ENCODE measurements around the gene CAP2. TPM values are rescaled to one million over a fixed set of nuclear protein-coding genes. Genes with fewer than 3 reads are reported as not detected.

CAP2 gene
- total RNA-seq, 4 donors from 2014 or later: 11.8 to 27.6 (median 15.0) TPM

DNA sequence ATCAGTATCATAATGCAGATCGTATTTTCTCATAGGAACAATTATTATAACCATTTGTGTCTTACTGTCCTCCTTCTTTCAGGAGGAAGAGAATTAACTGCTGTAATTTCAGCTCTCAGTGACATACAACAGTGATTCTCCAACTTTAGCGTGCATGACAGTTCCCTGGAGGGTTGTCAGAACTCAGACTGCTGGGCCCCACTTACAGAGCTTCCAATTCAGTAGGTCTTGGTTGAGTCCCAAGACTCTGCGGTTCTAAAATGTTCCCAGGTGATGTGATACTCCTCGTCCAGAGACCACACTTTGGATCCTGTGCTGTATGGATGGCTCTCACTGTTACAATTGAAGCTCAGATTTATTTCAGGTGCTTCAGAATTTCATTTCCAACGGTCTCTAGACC, 72.8 kb downstream of the CAP2 start:
- no peak overlapping the region for H3K27ac ChIP-seq
- TF ChIP-seq, protein P1, sequence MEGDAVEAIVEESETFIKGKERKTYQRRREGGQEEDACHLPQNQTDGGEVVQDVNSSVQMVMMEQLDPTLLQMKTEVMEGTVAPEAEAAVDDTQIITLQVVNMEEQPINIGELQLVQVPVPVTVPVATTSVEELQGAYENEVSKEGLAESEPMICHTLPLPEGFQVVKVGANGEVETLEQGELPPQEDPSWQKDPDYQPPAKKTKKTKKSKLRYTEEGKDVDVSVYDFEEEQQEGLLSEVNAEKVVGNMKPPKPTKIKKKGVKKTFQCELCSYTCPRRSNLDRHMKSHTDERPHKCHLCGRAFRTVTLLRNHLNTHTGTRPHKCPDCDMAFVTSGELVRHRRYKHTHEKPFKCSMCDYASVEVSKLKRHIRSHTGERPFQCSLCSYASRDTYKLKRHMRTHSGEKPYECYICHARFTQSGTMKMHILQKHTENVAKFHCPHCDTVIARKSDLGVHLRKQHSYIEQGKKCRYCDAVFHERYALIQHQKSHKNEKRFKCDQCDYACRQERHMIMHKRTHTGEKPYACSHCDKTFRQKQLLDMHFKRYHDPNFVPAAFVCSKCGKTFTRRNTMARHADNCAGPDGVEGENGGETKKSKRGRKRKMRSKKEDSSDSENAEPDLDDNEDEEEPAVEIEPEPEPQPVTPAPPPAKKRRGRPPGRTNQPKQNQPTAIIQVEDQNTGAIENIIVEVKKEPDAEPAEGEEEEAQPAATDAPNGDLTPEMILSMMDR (IDR thresholded peaks at IDR 0.05): no peak
- TF ChIP-seq POLR2A (IDR thresholded peaks at IDR 0.05): no peak
- intact Hi-C loops (cut with DNase I; ENCODE audit: low total_unique reads): no loop called here

DNA sequence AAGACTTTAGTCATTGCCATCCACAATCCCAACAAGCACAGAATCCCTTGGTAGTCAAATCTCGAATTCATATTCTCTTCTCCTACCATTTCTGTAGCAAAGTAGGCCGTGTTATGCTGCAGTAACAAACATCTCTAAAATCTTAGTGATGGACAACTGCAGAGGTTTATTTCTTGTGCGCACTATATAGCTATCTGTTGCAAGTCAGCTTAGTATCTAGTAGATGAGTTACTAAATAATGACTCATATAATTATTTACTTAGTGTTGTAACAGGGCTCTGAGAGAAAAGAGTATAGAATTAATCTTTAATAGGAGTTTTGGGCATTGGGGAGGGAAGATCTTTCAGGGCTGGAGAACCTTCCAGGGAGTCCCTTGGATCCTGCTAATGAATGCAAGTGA, 73.3 kb downstream of the CAP2 start:
- Histone ChIP-seq H3K4me1 (peaks cover 8 to 10% of the 10 kb centered on the region in 2 donors), H3K27ac (no peak overlapping the region), H3K27me3 (no peaks in the 10 kb centered on the region), H3K4me3 (no peak overlapping the region), H3K9me3 (no peaks in the 10 kb centered on the region), H3K36me3 (no peaks in the 10 kb centered on the region)
- no peak for DNase-seq
- no peak for TF ChIP-seq POLR2A (IDR thresholded peaks at IDR 0.05)
- TF ChIP-seq, protein P1 (IDR thresholded peaks at IDR 0.05): no peak
- intact Hi-C loops (cut with DNase I; ENCODE audit: low total_unique reads): no loop called here

More for the DNA sequence above, 72.8 kb downstream of the CAP2 start:
- Histone ChIP-seq H3K4me1 (peaks cover 8 to 10% of the 10 kb centered on the region in 2 donors), H3K36me3 (no peaks in the 10 kb centered on the region), H3K4me3 (no peak overlapping the region), H3K9me3 (no peaks in the 10 kb centered on the region), H3K27me3 (no peaks in the 10 kb centered on the region)
- no peak for DNase-seq

DNA sequence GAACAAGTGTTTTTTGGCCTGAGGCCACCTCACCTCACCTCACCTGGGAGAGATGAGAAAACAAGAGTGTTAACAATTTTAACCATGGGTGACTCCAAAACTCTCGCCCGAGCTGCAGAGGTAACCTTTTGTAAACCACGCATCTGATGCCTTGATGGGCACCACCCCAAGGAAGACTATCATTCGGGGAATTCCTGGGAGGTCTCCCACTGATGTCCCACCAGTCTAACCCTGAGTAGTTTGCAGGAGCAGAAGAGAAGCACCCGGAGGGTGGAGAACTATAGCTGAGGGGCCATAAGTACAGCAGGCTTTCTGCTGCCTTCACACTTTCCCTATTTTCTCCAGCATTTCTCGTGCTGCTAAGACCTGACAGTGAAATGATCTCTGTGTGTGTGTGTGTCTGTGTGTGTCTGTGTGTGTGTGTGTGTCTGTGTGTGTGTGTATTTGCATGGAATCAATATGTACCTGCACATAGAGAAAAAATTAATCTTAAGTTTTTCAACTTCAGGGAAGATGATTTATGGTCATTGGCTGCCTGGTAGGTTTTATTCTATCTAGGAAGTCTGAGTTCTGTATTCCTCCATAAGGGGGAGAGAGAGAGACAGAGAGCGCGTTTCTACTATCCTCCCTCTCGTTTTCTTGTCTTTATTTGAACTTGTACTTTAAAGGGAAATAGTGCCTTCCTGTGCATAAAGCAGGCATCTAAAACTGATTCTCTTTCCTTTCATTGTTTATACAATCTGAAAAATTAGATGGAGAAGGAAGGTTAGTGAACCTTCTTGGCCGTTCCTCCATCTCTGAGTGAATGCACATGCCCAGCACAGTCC, 75.8 kb downstream of the CAP2 start:
- no peak for TF ChIP-seq POLR2A (IDR thresholded peaks at IDR 0.05)
- TF ChIP-seq, protein P1 (IDR thresholded peaks at IDR 0.05): peak; percentile 51 to 77 (median 73)
- H3K4me3 ChIP-seq: no peak overlapping the region
- no peaks in the 10 kb centered on the region for H3K27me3 ChIP-seq
- intact Hi-C loops (cut with DNase I; ENCODE audit: low total_unique reads): no loop called here
- no peaks in the 10 kb centered on the region for H3K9me3 ChIP-seq
- H3K27ac ChIP-seq: peak overlapping the region; percentile 79 to 89
- peaks cover 8 to 10% of the 10 kb centered on the region in 2 donors for H3K4me1 ChIP-seq
- H3K36me3 ChIP-seq: no peaks in the 10 kb centered on the region
- no peak for DNase-seq

DNA sequence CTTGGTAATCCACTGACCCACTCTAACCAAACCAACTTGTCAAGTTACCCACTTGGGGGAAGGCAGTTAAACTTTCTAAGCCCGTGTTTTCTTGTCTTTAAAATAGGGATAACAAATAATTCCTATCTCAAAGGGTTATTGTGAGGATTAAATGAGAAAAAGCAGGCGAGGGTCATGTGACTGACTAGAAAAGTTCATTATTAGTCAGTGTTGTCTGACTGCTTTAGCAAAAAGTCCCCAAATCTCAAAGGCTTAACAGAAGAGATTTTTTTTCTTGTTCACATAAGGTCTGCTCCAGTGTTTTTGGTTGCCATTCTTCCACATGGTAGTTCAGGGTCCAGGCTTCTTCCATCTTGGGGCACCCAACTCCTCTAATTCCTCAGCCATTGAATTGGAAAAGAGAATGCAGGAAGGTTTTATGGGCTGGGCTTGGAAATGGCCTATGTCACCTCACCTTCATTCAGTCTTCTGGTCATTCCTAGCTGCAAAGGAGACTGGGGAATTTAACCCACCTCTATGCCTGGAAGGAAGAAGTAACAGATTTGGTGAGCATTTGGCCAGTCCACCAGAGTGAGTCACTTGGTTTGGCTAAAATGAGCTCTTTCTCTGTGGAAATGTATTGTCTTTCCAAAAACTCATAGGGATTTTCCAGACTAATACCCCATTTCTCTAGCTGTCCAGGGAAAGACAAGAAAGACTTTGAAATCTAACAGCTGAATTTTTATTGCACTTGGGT, 77.0 kb downstream of the CAP2 start:
- Histone ChIP-seq H3K27me3 (no peaks in the 10 kb centered on the region), H3K4me3 (no peak overlapping the region), H3K27ac (peak overlapping the region; percentile 79 to 89), H3K9me3 (no peaks in the 10 kb centered on the region), H3K36me3 (no peaks in the 10 kb centered on the region), H3K4me1 (peaks cover 8 to 10% of the 10 kb centered on the region in 2 donors)
- intact Hi-C loops (cut with DNase I; ENCODE audit: low total_unique reads): no loop called here
- DNase-seq: peak; percentile 38 to 58
- no peak for TF ChIP-seq POLR2A (IDR thresholded peaks at IDR 0.05)
- TF ChIP-seq, protein P1 (IDR thresholded peaks at IDR 0.05): peak in 1 of 4 experiments; percentile 12

DNA sequence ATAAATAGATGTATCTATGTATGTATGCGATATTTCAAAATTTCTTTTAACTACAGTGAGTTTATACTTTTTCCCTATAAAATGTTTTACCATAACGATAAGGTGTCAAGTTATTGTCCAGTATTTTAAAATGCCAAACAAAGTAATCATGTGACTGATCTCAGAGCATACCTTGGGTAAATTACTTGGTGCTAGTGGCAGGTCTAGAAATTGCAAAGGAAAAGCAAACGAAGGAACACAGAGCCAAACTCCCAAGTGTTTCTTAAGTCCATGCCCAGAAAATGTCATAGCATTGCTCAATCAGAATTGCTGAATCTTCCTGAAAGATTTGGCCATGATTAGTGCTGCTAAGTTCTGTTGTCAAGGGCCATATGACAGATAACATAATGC, 77.5 kb downstream of the CAP2 start:
- H3K27me3 ChIP-seq: no peaks in the 10 kb centered on the region
- intact Hi-C loops (cut with DNase I; ENCODE audit: low total_unique reads): no loop called here
- H3K36me3 ChIP-seq: no peaks in the 10 kb centered on the region
- H3K27ac ChIP-seq: peak overlapping the region; percentile 79 to 89
- peaks cover 8 to 10% of the 10 kb centered on the region in 2 donors for H3K4me1 ChIP-seq
- H3K4me3 ChIP-seq: no peak overlapping the region
- DNase-seq: peak in 1 of 2 donors; percentile 60
- H3K9me3 ChIP-seq: no peaks in the 10 kb centered on the region
- TF ChIP-seq, protein P1 (IDR thresholded peaks at IDR 0.05): peak; percentile 19 to 60 (median 23)
- no peak for TF ChIP-seq POLR2A (IDR thresholded peaks at IDR 0.05)

Data from uterus (tissue), 4 donors.